ENCODE measurements around the gene IRAG1. TPM values are rescaled to one million over a fixed set of nuclear protein-coding genes. Genes with fewer than 3 reads are reported as not detected.
A peak's percentile ranks its signal among the peaks of the same experiment; 100 is the strongest.
"Not testable (repeated sequence)": the region's sequence is repeated elsewhere in the genome, so short reads cannot be mapped to it uniquely, and the experiment has no call there.

IRAG1 gene
- total RNA-seq, 6 experiments from 2014 or later = 35.5 to 73.3 (median 38.2) TPM

DNA sequence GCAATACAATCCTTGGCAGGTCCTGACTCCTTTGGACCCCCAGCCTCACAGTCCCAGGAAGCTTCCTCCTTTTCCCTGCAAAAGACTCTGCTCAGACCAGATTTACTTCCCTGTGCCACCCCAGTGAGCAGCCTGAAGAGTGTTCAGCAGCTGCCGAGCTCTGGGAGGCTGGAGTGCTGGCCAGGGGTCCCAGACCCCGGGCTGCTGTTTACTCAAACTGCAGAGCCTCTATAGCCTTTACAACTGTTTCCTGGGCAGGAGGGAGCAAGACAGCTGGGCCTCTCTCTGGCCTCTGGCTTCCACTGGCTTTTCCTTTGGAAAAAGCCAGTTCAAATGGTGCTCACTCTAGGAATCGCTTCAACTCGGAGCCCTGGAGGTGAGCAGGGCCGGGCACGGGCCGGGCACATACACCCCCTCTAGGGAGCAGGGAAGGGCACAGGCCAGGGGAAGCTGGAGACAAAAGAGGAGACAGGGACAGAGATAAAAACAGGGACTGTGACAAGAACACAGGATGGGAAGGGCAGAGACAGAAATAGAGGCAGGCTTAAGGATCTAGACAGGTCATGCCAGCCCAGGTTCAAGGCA is 932 bp downstream of the IRAG1 start:
- peaks cover 3% of the 10 kb centered on the region for H3K27me3 Mint-ChIP-seq (ENCODE audit: insufficient read depth)
- H3K36me3 Mint-ChIP-seq (ENCODE audit: low read depth) = peaks cover 34% of the 10 kb centered on the region
- no peaks in the 10 kb centered on the region for H3K9me3 Mint-ChIP-seq
- H3K4me3 Mint-ChIP-seq = peak overlapping the region; percentile 93
- H3K27ac Mint-ChIP-seq = peak overlapping the region; percentile 92
- DNase-seq = no peak
- H3K4me1 Mint-ChIP-seq (ENCODE audit: low read depth) = peaks cover 82% of the 10 kb centered on the region
- TF ChIP-seq, protein P1, sequence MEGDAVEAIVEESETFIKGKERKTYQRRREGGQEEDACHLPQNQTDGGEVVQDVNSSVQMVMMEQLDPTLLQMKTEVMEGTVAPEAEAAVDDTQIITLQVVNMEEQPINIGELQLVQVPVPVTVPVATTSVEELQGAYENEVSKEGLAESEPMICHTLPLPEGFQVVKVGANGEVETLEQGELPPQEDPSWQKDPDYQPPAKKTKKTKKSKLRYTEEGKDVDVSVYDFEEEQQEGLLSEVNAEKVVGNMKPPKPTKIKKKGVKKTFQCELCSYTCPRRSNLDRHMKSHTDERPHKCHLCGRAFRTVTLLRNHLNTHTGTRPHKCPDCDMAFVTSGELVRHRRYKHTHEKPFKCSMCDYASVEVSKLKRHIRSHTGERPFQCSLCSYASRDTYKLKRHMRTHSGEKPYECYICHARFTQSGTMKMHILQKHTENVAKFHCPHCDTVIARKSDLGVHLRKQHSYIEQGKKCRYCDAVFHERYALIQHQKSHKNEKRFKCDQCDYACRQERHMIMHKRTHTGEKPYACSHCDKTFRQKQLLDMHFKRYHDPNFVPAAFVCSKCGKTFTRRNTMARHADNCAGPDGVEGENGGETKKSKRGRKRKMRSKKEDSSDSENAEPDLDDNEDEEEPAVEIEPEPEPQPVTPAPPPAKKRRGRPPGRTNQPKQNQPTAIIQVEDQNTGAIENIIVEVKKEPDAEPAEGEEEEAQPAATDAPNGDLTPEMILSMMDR (IDR thresholded peaks at IDR 0.05) = no peak

DNA sequence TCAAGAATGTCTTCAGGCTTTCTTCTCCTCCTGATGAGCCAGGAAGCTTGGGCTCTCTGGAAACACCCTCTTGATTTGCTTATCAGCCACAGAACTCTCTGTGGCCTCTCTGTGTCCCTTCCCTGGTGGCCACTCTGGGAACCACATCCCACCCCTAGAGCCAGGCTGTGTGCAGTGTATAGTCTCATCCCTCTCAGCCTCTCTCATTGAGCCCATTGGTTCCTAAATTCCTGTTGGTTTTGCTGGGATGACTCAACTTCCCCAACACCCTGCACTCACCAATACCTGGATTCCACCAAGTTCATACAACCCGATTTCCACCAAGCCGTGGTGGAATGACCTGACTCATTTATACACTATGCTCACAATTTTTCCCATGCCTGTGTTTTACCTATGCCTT is 5.2 kb downstream of the IRAG1 start:
- TF ChIP-seq, protein P1 (IDR thresholded peaks at IDR 0.05) = peak; percentile 63
- DNase-seq = no peak
- Mint-ChIP-seq H3K4me1 (ENCODE audit: low read depth) (peaks cover 46% of the 10 kb centered on the region), H3K27ac (peak overlapping the region; percentile 33; the same call in 1 of the 2 replicates), H3K27me3 (ENCODE audit: insufficient read depth) (peaks cover under 1% of the 10 kb centered on the region), H3K4me3 (no peak overlapping the region), H3K9me3 (no peaks in the 10 kb centered on the region), H3K36me3 (ENCODE audit: low read depth) (peaks cover 43% of the 10 kb centered on the region)

DNA sequence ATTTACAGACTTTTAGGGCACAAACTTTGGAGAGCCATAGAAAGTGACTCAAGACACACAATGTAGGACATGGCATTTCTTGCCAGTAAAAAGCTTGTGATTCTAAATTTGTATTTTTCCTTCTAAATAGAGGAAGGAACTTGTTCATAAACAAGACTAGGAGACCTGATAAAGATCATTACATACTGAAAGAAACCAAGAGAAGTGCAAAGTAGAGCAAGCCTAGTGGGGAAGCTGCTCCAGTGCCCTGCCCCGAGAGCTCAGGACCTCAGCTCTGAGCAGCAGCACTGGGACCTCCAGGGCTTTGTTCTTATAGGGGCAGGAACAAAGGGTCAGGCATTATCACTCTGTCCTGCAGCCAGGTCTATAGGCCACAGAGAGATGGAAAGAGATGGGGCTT is 7.2 kb downstream of the IRAG1 start:
- Mint-ChIP-seq H3K9me3 (no peaks in the 10 kb centered on the region), H3K27me3 (ENCODE audit: insufficient read depth) (no peaks in the 10 kb centered on the region), H3K36me3 (ENCODE audit: low read depth) (peaks cover 40% of the 10 kb centered on the region), H3K4me3 (no peak overlapping the region), H3K4me1 (ENCODE audit: low read depth) (peaks cover 34% of the 10 kb centered on the region), H3K27ac (no peak overlapping the region)
- TF ChIP-seq, protein P1 (IDR thresholded peaks at IDR 0.05) = no peak
- no peak for DNase-seq

DNA sequence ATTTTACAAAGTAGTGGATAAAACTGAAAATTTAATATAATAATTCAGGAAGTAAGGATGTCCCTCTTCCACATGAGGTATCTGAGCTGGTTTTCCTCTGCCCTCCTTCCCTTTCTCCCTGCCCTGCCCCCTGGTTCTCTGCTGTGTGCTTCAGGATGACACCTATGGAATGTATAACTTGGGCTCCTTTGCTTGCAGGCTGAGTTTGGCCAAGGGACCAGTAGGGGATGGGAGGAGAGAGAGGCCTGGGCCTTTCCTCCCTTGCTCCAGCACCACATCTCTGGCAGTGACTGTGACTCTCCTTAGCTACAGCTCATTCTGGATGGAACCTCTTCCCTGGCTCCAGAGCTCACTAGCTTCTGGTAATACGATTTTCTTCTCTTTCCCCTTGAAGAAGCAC is 10.1 kb downstream of the IRAG1 start:
- no peak overlapping the region for H3K27ac Mint-ChIP-seq
- peaks cover 45% of the 10 kb centered on the region for H3K36me3 Mint-ChIP-seq (ENCODE audit: low read depth)
- no peak overlapping the region for H3K4me3 Mint-ChIP-seq
- TF ChIP-seq, protein P1 (IDR thresholded peaks at IDR 0.05) = no peak
- H3K4me1 Mint-ChIP-seq (ENCODE audit: low read depth) = peaks cover 20% of the 10 kb centered on the region
- H3K9me3 Mint-ChIP-seq = no peaks in the 10 kb centered on the region
- H3K27me3 Mint-ChIP-seq (ENCODE audit: insufficient read depth) = peaks cover 4% of the 10 kb centered on the region; the same call in 1 of the 2 replicates
- no peak for DNase-seq

DNA sequence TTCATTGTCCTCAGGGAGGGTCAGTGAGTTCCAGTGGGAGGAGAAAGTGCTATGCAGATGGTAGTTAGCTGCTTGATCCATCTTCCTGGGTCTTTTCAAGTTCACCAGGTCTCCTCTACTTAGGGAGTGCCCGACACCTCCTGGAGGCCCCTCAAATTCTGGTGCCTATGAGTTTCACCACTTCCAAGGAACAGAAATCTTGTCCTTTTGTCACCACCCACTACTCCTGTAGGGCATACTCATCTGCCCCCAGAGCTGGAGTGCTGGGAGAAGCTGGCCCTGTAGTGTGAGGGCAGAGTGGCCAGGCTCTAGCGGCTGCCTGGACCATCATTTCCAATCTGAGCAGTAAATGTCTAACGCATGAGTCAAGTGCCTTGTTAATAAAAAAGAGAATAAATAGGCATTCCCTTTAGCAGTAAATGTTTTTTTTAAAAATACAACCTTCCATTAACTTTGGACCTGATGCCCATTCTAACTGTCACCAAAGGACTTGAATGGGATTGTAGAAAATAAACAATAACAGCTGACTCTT is 12.5 kb downstream of the IRAG1 start:
- H3K9me3 Mint-ChIP-seq = no peaks in the 10 kb centered on the region
- H3K4me3 Mint-ChIP-seq = no peak overlapping the region
- TF ChIP-seq, protein P1 (IDR thresholded peaks at IDR 0.05) = no peak
- peaks cover 28% of the 10 kb centered on the region for H3K4me1 Mint-ChIP-seq (ENCODE audit: low read depth)
- no peak overlapping the region; the same call in 1 of the 2 replicates for H3K27ac Mint-ChIP-seq
- H3K27me3 Mint-ChIP-seq (ENCODE audit: insufficient read depth) = peaks cover 4% of the 10 kb centered on the region; the same call in 1 of the 2 replicates
- peaks cover 48% of the 10 kb centered on the region for H3K36me3 Mint-ChIP-seq (ENCODE audit: low read depth)
- DNase-seq = peak; percentile 36

DNA sequence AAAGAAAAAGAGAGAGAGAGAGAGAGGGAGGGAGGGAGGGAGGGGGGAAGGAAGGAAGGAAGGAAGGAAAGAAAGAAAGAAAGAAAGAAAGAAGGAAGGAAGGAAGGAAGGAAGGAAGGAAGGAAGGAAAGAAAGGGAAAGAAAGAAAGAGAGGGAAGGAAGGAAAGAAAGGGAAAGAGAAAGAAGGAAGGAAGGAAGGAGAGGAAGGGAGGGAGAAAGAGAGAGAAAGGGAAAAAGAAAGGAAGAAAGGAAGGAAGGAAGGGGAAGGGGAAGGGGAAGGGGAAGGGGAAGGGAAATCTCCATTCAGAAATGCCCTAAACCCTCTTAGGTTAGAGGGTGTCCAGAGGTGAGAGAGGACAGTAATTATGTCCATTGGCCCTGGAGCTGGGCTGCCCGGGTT is 13.3 kb downstream of the IRAG1 start:
- peaks cover 35% of the 10 kb centered on the region for H3K4me1 Mint-ChIP-seq (ENCODE audit: low read depth)

More for the DNA sequence above, 13.3 kb downstream of the IRAG1 start:
- H3K36me3 Mint-ChIP-seq (ENCODE audit: low read depth) = peaks cover 43% of the 10 kb centered on the region
- H3K27ac Mint-ChIP-seq; H3K4me3 Mint-ChIP-seq; H3K27me3 Mint-ChIP-seq (ENCODE audit: insufficient read depth); H3K9me3 Mint-ChIP-seq; DNase-seq: not testable (repeated sequence)

Data from HFFc6 (cell line).